Measurements from ENCODE around the gene FHOD3. TPM values are rescaled to one million over a fixed set of nuclear protein-coding genes. Genes with fewer than 3 reads are reported as not detected.

FHOD3 gene
- total RNA-seq, 1 donor: 13.0 TPM

- no peak overlapping the region for H3K4me2 ChIP-seq (ENCODE audit: insufficient read depth, low read length)
- no peak for TF ChIP-seq CTCF (IDR thresholded peaks at IDR 0.05; ENCODE audit: extremely low read depth, low read depth, low read length)
- H2AFZ ChIP-seq (ENCODE audit: low read length): no peak overlapping the region
- H3K27me3 ChIP-seq (ENCODE audit: insufficient read depth, low read length): no peaks in the 10 kb centered on the region
- H3K4me3 ChIP-seq (ENCODE audit: insufficient read depth, low read length): no peak overlapping the region
- H3K79me2 ChIP-seq (ENCODE audit: insufficient read depth, low read length): no peaks in the 10 kb centered on the region
- DNase-seq (ENCODE audit: insufficient read length, low spot score, missing footprints): no peak
- H3K36me3 ChIP-seq (ENCODE audit: insufficient read depth, low read length): no peaks in the 10 kb centered on the region
- peaks cover 37% of the 10 kb centered on the region for H3K4me1 ChIP-seq (ENCODE audit: insufficient read depth, low read length)
- no peak overlapping the region for H3K27ac ChIP-seq (ENCODE audit: low read depth, low read length)
- H4K20me1 ChIP-seq (ENCODE audit: insufficient read depth, low read length): peaks cover 3% of the 10 kb centered on the region
- no peaks in the 10 kb centered on the region for H3K9me3 ChIP-seq (ENCODE audit: low read depth, low read length)
Measured at GRCh38 chr18:36375118-36375517, 77.6 kb downstream of the FHOD3 start.

- no peak overlapping the region for H3K4me3 ChIP-seq (ENCODE audit: insufficient read depth, low read length)
- peaks cover 3% of the 10 kb centered on the region for H4K20me1 ChIP-seq (ENCODE audit: insufficient read depth, low read length)
- TF ChIP-seq CTCF (IDR thresholded peaks at IDR 0.05; ENCODE audit: extremely low read depth, low read depth, low read length): no peak
- DNase-seq (ENCODE audit: insufficient read length, low spot score, missing footprints): peak; percentile 88
- no peak overlapping the region for H3K4me2 ChIP-seq (ENCODE audit: insufficient read depth, low read length)
- no peaks in the 10 kb centered on the region for H3K9me3 ChIP-seq (ENCODE audit: low read depth, low read length)
- H3K4me1 ChIP-seq (ENCODE audit: insufficient read depth, low read length): peaks cover 37% of the 10 kb centered on the region
- H3K79me2 ChIP-seq (ENCODE audit: insufficient read depth, low read length): no peaks in the 10 kb centered on the region
- H3K27me3 ChIP-seq (ENCODE audit: insufficient read depth, low read length): no peaks in the 10 kb centered on the region
- H3K36me3 ChIP-seq (ENCODE audit: insufficient read depth, low read length): no peaks in the 10 kb centered on the region
- no peak overlapping the region for H3K27ac ChIP-seq (ENCODE audit: low read depth, low read length)
- no peak overlapping the region for H2AFZ ChIP-seq (ENCODE audit: low read length)
Measured at GRCh38 chr18:36376361-36376760, 78.8 kb downstream of the FHOD3 start.

GRCh38 chr18:36377626-36378025, 80.1 kb downstream of the FHOD3 start:
- Histone ChIP-seq H3K79me2 (ENCODE audit: insufficient read depth, low read length) (no peaks in the 10 kb centered on the region), H3K4me2 (ENCODE audit: insufficient read depth, low read length) (no peak overlapping the region), H3K27ac (ENCODE audit: low read depth, low read length) (no peak overlapping the region), H3K36me3 (ENCODE audit: insufficient read depth, low read length) (no peaks in the 10 kb centered on the region), H3K9me3 (ENCODE audit: low read depth, low read length) (no peaks in the 10 kb centered on the region), H2AFZ (ENCODE audit: low read length) (no peak overlapping the region), H3K4me3 (ENCODE audit: insufficient read depth, low read length) (no peak overlapping the region), H3K27me3 (ENCODE audit: insufficient read depth, low read length) (no peaks in the 10 kb centered on the region), H4K20me1 (ENCODE audit: insufficient read depth, low read length) (peaks cover 3% of the 10 kb centered on the region), H3K4me1 (ENCODE audit: insufficient read depth, low read length) (peaks cover 27% of the 10 kb centered on the region)
- no peak for DNase-seq (ENCODE audit: insufficient read length, low spot score, missing footprints)
- TF ChIP-seq CTCF (IDR thresholded peaks at IDR 0.05; ENCODE audit: extremely low read depth, low read depth, low read length): no peak

GRCh38 chr18:36378205-36378604, 80.7 kb downstream of the FHOD3 start:
- no peak for DNase-seq (ENCODE audit: insufficient read length, low spot score, missing footprints)
- H3K27ac ChIP-seq (ENCODE audit: low read depth, low read length): no peak overlapping the region
- peaks cover 3% of the 10 kb centered on the region for H4K20me1 ChIP-seq (ENCODE audit: insufficient read depth, low read length)
- no peaks in the 10 kb centered on the region for H3K36me3 ChIP-seq (ENCODE audit: insufficient read depth, low read length)
- H3K4me2 ChIP-seq (ENCODE audit: insufficient read depth, low read length): no peak overlapping the region
- H3K4me1 ChIP-seq (ENCODE audit: insufficient read depth, low read length): peaks cover 24% of the 10 kb centered on the region
- H2AFZ ChIP-seq (ENCODE audit: low read length): no peak overlapping the region
- no peaks in the 10 kb centered on the region for H3K79me2 ChIP-seq (ENCODE audit: insufficient read depth, low read length)
- H3K27me3 ChIP-seq (ENCODE audit: insufficient read depth, low read length): no peaks in the 10 kb centered on the region
- no peaks in the 10 kb centered on the region for H3K9me3 ChIP-seq (ENCODE audit: low read depth, low read length)
- no peak for TF ChIP-seq CTCF (IDR thresholded peaks at IDR 0.05; ENCODE audit: extremely low read depth, low read depth, low read length)
- no peak overlapping the region for H3K4me3 ChIP-seq (ENCODE audit: insufficient read depth, low read length)
